Activated CD8-positive, alpha-beta memory T cell treated with anti-CD3 and anti-CD28 coated beads, Interleukin-2, amount 50 U/mL, for 1 hour (primary cell): ENCODE data around the gene NEK2.
"Not testable (repeated sequence)": the region's sequence is repeated elsewhere in the genome, so short reads cannot be mapped to it uniquely, and the experiment has no call there.

Experiments
- DNase-seq: peaks from one replicate; pipeline ENCODE4 v3.0.0-alpha.2; 2020; ENCODE audit errors: extremely low read depth

NEK2 gene

DNA sequence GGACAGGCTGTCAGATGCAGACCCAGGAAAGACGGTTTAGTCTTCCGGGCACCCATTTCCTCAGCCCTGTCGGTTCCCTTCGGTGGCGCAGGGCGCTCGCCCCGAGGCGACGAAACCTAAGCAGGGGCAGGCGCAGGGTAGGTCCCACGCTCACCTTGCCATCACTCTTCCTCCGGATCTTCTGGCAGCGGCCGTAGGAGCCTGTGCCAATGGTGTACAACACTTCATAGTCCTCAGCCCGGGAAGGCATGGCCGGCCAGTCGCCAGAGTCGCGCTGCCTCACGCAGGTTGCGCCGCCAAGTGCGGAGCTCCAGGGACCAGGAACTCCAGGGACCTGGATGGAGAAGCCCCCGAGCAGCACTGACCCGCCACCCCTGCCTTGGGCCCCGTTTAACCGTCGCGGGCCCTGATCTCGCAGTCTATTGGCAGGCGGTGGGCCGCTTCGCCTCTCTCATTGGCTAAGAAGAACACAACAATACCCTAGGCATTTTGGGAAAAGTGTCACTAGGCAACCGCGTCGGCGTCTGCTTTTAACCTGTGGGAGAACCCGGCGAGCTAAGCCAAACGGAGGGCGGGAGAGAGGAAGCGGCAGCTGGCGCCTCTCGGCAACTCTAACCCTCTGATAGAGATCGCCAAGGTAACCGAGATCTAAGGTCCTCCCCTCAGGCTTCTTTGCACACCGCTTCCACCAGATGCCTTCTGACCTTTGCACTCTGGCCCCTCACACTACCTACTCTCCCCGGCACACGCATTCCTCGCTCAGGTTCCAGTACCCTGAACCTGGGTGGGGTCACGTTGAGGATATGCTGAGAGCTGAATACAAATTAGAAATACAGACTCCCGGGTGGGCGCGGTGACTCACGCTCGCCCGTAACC, at the start of gene NEK2:
Gene NEK2 (minus strand): TSS at position 392 of the 876 bp plus-strand sequence. CDS start 142 bp downstream, at position 250.
- peak; percentile 55 for DNase-seq

DNA sequence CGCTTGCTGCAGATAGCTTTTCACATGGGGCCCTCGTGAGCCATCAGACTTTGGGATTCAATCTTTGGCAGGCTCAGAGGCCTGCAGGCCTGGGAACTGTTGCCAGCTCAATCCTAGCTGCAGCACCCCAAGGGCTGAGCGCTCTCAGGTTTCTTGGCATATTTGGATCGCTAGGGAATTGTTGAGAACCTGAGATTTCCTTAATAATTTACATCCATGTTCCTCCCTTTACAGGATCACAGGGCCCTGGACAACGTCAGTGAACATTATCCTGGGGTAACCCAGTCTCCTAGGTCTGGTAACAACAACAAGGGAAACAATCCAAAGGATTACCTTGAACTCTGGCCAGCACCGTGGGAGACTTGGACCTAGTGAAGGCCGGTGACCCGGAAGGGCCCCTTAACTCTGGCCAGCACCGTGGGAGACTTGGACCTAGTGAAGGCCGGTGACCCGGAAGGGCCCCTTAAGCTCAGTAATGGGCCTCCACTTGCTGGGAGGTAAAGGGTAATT, 49.3 kb upstream of the NEK2 start:
- no peak for DNase-seq

DNA sequence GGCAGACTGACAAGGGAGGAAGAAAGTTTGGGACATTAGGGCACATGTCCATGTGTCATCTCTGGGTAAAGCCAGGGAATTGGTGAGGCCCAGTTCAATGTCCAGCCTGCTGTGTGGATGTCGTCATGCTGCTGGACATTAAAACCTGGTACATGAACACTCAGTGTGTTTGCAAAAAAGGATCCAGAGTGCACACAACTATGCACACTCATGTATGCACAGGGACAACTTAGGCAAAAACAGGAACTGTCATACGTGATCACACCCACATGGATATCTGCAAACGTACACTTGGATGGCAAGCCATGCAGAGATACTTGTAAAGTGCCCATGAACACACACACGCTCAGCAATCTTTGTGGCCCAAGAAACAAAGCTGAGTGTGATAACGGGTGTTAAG, 47.9 kb upstream of the NEK2 start:
- DNase-seq: no peak

DNA sequence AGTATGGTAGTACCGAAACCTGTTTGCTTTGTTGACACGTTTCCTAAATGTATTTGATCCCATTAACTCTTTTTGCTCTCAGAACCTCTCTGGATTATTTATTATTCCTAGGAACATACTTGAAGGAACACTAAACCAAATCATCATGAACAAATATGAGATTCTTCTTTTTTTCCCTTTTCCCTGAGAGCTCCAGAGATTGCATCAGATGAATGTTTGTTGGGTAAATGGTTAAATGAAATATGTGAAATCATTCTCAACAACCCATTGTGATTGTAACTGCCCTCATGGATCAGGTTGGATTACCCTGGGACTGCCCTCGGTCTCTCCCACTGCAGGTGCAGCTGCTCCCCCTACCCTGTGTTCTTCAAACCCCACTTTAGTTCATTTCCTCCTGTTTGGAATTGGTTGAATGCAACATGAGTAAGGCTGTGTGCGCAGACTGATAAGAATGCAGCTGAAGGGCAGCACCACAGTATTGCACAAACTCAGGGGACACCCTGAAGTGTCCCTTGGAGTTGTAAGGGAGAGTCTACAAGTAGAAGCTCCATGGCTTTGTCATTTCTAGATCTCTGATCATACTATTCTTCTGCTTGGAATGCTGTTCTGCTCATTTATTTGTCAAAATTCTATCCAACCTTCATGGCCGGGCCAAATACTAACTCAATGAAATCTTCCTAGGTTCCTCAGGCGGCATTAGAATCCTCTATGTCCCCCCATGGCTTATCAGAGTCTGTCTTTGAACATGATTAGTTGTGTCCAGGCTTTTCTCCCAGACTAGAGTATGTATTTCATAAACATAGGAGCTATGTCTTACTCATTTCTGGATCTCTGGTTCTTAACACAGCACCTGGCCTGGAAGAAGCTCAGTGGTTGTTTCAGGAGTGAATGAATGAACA, 47.1 kb upstream of the NEK2 start:
- no peak for DNase-seq

DNA sequence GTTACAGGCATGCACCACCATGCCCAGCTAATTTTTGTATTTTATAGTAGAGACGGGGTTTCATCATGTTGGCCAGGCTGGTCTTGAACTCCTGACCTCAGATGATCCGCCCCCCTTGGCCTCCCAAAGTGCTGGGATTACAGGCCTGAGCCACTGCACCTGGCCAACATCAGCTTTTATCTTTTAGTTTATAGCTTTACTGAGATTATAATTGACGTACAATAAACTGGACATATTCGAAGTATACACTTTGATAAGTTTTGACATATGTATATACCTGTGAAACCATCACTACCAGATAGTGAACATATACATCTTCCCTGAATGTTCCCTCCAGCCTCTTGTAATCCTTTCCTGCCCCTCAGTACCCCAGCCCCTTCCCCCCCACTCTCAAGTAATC, 41.1 kb upstream of the NEK2 start:
- DNase-seq: not testable (repeated sequence)

DNA sequence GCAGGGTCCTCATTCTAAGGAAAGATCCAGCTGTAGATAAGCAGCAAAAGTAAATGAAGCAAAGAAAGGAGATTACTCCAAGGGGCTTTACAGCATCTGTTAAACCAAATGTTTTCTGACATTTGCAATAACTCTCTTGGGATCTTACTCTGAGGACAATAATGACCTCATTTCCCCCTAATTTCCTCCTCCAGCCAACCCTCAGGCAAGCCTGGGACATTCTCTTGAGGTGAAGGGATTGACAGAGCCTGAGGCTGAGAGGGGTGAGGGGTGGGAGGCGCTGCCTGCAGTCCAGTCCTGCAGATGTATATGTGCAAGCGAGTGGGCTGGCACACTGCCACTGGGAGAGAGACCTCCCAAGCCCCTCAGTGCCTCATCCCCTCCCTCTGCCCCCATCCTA, 40.5 kb upstream of the NEK2 start:
- DNase-seq: no peak

DNA sequence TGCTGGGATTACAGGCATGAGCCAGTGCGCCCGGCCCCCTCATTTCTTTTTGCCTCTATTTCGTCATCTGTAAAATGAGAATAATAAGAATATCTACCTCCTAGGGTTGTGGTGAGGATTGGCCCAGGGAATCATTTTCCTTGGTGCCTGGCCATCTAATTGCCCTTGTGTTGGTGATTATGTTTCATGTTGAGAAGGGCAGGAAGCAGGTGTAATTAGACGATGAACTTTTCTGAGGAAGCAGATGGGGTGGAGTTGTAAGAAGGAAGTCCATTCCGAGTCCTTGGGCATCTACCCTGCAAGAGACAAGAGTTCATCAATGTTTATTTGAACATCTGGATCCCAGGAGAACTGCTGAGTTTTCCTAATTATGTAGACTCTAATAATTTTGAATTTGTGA, 38.7 kb upstream of the NEK2 start:
- DNase-seq: no peak

DNA sequence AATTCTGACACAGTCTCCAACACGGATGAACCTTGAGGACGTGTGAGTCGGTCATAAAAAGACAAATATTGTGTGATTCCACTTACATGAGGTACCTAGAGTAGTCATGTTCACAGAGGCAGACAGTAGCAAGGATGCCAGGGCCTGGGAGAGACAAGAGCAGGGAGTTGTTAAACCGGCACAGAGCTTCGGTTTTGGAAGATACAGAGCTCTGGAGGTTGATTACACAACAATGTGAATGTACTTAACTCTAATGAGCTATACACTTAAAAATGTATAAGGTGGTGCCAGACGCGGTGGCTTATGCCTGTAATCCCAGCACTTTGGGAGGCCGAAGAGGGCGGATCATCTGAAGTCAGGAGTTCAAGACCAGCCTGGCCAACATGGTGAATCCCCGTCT, 37.8 kb upstream of the NEK2 start:
- no peak for DNase-seq

DNA sequence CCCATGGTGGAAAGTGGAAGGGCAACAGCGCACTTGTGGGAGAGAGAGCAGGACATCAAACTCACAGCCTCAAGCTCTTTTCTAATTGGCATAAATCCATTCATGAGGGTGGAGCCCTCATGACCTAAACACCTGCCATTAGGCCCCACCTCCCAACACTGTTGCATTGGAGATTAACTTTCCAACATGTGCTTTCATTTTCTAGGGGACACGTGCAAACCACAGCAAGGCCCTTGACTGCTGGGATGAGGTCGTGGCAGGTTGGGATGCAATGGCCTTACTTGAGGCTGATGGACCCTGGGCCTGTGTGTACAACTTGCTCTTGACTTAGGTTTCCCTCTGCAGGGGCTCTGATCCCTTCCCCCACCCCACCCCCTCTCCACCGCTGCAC, 35.9 kb upstream of the NEK2 start:
- no peak for DNase-seq

DNA sequence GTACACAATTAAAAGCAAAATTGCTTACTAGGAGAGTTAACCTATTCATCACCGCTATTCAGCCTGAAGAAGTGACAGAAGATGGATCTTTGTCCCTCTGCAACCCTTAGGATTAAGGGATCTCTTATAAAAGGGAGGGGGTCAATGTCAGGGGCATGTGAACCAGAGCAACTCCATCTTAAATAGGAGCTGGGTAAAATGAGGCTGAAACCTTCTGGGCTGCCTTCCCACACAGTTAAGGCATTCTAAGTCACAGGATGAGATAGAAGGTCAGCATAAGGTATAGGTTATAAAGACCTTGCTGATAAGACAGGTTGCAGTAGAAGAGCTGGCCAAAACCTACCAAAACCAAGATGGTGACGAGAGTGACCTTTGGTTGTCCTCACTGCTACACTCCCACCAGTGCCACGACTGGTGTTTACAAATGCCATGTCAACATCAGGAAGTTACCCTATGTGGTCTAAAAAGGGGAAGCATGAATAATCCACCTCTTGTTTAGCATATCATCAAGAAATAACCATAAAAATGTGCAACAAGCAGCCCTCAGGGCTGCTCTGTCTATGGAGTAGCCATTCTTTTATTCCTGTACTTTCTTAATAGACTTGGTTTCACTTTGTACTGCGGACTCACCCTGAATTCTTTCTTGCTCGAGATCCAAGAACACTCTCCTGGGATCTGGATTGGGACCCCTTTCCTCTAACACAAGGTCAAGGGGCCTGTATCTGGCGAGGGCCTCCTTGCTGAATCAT, 35.3 kb upstream of the NEK2 start:
- DNase-seq: no peak

DNA sequence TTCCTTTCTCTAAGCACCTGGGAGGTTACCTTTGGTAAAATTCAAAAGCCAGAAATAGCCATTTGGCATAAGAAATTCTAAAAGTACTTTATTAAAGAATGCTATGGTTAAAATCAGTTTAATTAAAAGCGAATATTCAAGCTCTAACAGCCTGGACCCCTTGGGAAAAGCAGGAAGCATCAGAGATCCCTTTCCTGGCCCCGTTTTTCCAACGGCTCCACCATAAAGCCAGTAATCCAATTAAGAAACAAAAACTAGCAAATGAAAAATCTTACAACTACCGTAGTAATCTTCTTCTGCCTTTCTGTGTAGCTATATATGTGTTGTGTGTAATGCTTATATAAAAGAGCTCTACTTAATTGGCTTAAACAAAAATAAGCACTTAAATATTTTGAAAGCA, 33.5 kb upstream of the NEK2 start:
- DNase-seq: no peak

DNA sequence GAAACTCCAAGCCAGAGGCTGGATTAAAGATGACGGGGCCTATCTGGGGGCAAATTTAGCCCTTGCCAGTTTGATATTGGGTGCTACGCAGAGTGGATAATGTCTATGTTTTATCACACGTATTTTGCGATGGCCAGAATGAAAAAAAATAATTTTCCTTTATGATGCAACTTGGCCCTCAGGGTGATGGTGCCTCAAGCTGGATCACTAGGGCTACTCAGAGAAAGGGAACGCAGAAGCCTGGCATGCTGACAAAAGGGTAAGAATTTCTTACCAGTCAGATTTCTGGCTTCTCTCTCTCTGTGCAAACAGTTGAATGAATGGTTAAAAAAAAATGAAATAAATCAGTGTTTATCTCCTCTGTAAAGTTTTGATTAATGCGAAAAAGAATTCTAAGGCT, 32.6 kb upstream of the NEK2 start:
- no peak for DNase-seq

DNA sequence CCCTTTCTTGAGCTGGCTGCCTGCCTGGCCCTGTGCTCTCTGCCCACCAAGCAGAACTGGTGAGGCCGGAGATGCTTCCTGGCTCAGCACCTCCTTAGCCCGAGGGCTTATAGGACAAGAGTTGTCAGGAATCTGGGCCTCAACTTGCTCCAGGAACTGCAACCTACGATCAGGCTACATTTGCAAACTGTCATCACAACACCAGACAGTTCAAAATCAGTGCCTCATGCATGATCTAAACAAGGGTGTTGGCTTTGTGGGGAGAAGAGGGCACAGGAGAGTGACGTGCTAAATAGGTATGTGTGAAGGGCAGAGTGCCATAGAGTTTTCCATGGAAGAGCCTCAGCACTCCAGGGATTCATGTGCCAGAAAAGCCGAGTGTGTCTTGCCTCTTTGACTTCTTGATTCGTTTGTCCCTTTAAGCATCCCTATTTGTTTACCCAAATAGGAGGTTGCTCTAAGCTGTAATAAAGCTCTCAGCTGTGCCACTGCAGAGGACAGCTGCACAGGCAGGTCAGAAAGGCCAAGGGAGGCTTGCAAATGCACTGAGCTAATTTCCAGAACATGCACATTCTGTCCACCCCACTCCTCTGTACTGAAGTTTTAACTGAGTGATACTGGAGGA, 30.2 kb upstream of the NEK2 start:
- DNase-seq: no peak

DNA sequence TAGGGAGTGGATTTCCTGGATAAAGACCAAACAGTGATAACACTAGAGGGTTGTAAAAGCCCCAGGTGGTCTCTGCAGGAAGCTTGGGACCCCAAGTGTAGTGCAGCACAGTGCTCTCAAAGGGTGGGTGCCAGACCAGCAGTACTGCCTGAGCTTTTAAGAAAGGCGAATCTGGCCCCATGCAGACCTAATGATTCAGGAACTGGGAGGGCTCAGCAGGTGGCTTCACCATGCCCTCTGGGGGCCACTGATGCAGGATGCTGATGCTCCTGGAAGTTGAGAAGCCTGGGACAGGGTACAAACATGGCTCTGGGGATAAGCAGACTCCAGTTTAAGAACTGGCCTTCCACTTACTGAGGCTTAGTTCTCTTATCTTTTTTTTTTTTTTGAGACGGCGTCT, 29.1 kb upstream of the NEK2 start:
- no peak for DNase-seq

DNA sequence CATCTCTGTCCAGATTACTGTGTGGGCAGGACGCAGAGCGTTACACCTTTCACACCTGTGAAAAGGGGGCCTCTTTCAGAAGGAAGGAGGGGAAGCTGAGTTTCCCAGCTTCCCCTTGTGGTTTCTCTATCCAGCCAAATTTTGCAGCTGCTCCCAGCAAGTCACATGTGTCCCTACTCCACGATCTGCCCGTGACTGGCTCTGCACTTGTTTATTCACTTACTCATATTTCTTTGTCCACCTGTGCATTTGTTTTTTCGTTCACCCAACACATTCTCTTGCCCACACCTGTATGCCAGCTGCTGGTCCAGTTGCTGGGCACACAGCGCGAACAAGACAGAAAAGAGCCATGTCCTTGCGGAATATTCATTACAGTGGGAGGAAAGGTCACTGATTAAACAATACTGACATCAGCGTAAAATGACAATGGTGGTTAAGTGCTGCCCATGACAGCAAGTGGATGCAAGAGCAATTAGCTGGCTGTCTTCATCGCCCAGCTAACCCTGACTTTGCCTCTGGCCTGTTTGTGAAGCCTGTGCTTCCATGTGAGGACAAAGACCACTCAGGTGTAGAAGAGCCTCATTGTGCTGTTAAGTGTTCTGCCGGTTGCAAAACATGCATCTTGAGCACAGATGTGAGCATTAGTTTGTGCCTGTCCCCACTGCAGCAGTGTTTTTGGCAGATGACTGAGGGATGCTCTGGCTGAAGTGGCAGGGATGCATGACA, 28.6 kb upstream of the NEK2 start:
- DNase-seq: no peak

DNA sequence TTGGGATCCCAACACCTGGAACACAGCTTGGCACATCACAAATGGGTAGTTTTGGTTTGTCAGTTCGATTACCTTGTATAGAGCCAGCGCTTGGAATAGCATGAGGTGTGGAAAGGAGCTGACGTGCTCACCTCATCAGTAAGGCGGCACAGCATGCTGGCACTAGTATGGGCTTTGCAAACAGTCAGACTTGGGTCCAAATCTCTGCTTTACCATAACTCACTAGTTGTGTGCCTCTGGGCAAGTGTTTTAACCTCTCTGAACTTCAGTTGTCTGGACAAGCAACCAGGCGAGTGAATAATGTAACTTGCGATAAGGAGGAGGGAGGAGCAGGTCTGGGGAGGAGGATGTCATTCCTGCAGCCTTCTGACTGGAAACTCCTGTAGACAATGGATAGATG, 26.3 kb upstream of the NEK2 start:
- no peak for DNase-seq

DNA sequence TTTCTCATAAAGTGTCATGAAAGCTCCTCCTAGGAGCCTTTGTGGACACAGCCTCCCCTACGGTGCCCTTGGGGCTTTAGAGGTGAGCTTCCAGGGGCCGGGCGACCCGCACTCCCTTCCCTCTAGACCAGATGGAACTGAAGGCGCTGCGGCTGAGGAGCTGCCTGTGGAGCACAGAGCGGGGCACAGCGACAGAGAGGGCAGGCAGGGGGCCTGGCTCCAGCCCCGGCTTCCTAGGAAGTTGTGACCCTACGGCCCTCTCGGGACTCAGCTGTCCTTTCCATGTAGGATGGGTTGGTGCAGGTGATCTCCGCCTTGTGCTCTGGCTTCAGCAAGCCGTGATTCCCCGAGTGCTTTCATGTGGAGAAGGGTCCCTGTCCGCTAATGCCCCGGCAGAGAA, 23.6 kb upstream of the NEK2 start:
- DNase-seq: no peak

DNA sequence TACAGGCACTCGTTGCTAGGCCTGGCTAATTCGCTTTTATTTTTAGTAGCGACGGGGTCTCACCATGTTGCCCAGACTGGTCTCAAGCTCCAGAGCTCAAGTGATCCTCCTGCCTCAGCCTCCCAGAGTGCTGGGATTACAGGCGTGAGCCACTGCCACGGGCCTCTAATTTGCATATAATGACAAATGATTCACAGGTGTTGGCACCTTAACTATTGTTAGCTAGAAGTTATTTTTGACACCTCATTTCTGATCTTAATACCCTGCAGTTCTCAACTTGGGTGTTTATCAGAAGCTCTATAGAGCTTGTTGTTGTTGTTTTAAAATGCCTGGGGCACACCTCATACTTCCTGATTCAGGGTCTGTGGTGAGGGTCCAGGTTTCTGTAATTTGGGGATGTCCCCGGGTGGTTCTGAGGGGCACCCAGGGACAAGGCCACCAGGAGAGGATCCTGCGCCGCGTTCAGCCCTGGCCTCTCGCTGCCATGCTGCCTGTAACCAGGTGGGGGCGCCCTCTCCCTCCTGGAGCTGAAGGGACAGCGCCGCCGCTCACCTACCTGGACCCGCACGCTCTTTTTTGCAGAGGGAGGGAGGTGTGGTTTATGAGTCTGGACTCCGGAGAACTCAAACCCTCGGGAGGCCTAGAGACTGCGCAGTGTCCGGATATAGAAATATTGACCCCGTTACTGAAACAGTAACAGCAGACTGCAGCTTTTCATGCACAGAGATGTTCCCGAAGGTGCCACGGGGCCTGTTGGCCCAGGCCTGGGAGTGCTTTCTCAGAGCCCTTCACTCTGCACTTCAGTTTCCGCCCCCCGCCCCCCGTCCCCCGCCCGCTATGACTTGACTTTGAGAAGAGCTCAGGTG, 23.0 kb upstream of the NEK2 start:
- peak; percentile 49 for DNase-seq

DNA sequence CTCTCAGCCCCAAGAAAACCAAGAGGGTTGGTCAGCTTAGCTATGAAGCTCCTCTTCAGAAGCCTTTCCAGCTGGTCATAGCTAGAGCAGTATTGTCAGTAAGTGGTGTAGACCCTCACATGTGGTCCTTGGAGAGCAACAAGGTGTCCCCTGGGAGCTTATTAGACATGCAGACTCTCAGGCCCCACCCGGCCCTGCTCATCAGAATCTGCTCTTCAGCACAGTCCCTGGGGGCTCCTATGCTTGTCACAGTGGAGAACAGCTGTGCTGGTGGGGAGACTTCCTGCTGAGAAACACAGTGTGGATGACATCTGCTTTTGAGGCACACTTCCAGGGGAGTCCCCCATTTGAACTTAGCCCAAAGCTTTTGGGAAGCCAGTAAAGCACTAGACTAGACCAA, 21.9 kb upstream of the NEK2 start:
- no peak for DNase-seq
